Uterus (tissue), 2 donors: ENCODE measurements around the gene NTN4.

Experiments used
- CTCF ChIP-seq, 4 experiments: fragments of 200-600 bp in 2 of 4; fragments of 450-650 bp in 2 of 4; sonication (generic) in 2 of 4; IDR thresholded peaks; one replicate each; pipeline ENCODE4 v1.5.1; 2016 to 2019; ENCODE audit warnings: antibody characterized with exemption in 4 of 4, mild to moderate bottlenecking in 2 of 4, moderate library complexity in 1 of 4
- POLR2A ChIP-seq, 2 donors: fragments of 450-650 bp; IDR thresholded peaks; one replicate each; pipeline ENCODE4 v1.6.1; 2016; ENCODE audit warnings: antibody characterized with exemption in 2 of 2, mild to moderate bottlenecking in 1 of 2, moderate library complexity in 1 of 2

GRCh38 chr12:95646781-95647190 lies 143.8 kb downstream of the NTN4 start:
- TF ChIP-seq CTCF (IDR thresholded peaks at IDR 0.05) (no peak), POLR2A (IDR thresholded peaks at IDR 0.05) (no peak)
